Right lobe of liver (tissue), 6 donors: ENCODE data around the gene NHLH1. TPM values are rescaled to one million over a fixed set of nuclear protein-coding genes. Genes with fewer than 3 reads are reported as not detected.
A peak's percentile ranks its signal among the peaks of the same experiment; 100 is the strongest.

ENCODE experiments used
- ATAC-seq, 4 donors: fragments of 200-7000 bp; cut with Tn5 transposase; one replicate each; pipeline ENCODE4 v1.9.1; 2020; ENCODE audit warnings: mild to moderate bottlenecking in 4 of 4, moderate library complexity in 4 of 4
- DNase-seq, 3 donors: peaks; one replicate each; pipeline ENCODE4 v3.0.0-alpha.2; 2020
- H3K27ac ChIP-seq, 3 donors: fragments of 200-600 bp; one replicate each; pipeline ENCODE4 v1.8.0; 2022
- H3K27me3 ChIP-seq, 2 donors: fragments of 200-600 bp; one replicate each; pipeline ENCODE4 v1.8.0; 2022
- H3K36me3 ChIP-seq, 4 donors: fragments of 200-600 bp; sonication (generic) in 1 of 4; one replicate each; pipeline versions ENCODE4 v1.5.1 to v1.8.0; 2017 to 2022; ENCODE audit warnings: control low read depth in 1 of 4
- H3K4me1 ChIP-seq, 4 donors: fragments of 200-600 bp; sonication (generic) in 1 of 4; one replicate each; pipeline versions ENCODE4 v1.5.1 to v1.8.0; 2017 to 2022; ENCODE audit warnings: control low read depth in 1 of 4
- H3K4me3 ChIP-seq, 3 donors: fragments of 200-600 bp; one replicate each; pipeline ENCODE4 v1.8.0; 2022
- H3K9me3 ChIP-seq, 4 donors: fragments of 200-600 bp; sonication (generic) in 1 of 4; one replicate each; pipeline versions ENCODE4 v1.5.1 to v1.8.0; 2017 to 2022; ENCODE audit warnings: control low read depth in 1 of 4
- POLR2A ChIP-seq: fragments of 450-650 bp; IDR thresholded peaks from one replicate; pipeline ENCODE4 v1.6.1; 2017; ENCODE audit warnings: antibody characterized with exemption, mild to moderate bottlenecking
- WGBS: methylation state at CpG from one replicate; pipeline ENCODE4 v1.1.6; 2018; ENCODE audit warnings: low coverage, low lambda C conversion rate; ENCODE audit not compliant: insufficient coverage; ENCODE audit errors: missing lambda C conversion rate; 5-methylcytosine and 5-hydroxymethylcytosine counted together
- intact Hi-C, 2 donors: fragments of 100-400 bp; cut with DNase I; formaldehyde crosslinking; loops; one replicate each; pipeline versions ENCODE4 v1.11.2 to v1.14.1; 2022
- small RNA-seq, 2 experiments: library from RNA; depleted of rRNA; stranded (forward); fragments of <200 nt; gene quantifications; one replicate each; pipeline ENCODE3, GENCODE V24; 2016
- total RNA-seq, 6 experiments: library from RNA; depleted of rRNA in 2 of 6; stranded (reverse); fragments of >200 nt in 2 of 6; fragmentation: NEBNext Ultra II Directional in 3 of 6; extraction: Animal tissue kit (Norgen Biotek cat#: 25700) in 3 of 6; gene quantifications; one replicate each; pipeline versions ENCODE4 v1.1.0 to v1.2.4, GENCODE V29; 2016 to 2023
- TF ChIP-seq, protein P1 (sequence below), 4 donors: fragments of 200-600 bp in 3 of 4; fragments of 450-650 bp in 1 of 4; IDR thresholded peaks; one replicate each; pipeline versions ENCODE4 v1.5.1 to v1.8.0; 2016 to 2022; ENCODE audit warnings: antibody characterized with exemption in 4 of 4, mild to moderate bottlenecking in 2 of 4
- donor health status: DM: no; HTN: yes; CAD: no.
- donor health status: DM: no; HTN: no; CAD: no.
- donor health status: DM: no; HTN: no; CAD: no.
- donor health status: DM: no; HTN: yes; CAD: no.
- donor health status: DM: no; HTN: yes; CAD: no.

The NHLH1 gene
- total RNA-seq, 6 experiments from 2014 or later = 0.07 to 0.12 TPM; not detected in 4

GRCh38 chr1:160419838-160420169, 52.9 kb downstream of the NHLH1 start:
- WGBS = 79% methylated on average over 3 of the region's 4 CpGs
- Histone ChIP-seq H3K4me1 (no peaks in the 10 kb centered on the region), H3K4me3 (no peak overlapping the region), H3K36me3 (no peaks in the 10 kb centered on the region), H3K27ac (no peak overlapping the region), H3K27me3 (no peaks in the 10 kb centered on the region), H3K9me3 (no peaks in the 10 kb centered on the region)
- no peak for TF ChIP-seq POLR2A
- TF ChIP-seq, protein P1, sequence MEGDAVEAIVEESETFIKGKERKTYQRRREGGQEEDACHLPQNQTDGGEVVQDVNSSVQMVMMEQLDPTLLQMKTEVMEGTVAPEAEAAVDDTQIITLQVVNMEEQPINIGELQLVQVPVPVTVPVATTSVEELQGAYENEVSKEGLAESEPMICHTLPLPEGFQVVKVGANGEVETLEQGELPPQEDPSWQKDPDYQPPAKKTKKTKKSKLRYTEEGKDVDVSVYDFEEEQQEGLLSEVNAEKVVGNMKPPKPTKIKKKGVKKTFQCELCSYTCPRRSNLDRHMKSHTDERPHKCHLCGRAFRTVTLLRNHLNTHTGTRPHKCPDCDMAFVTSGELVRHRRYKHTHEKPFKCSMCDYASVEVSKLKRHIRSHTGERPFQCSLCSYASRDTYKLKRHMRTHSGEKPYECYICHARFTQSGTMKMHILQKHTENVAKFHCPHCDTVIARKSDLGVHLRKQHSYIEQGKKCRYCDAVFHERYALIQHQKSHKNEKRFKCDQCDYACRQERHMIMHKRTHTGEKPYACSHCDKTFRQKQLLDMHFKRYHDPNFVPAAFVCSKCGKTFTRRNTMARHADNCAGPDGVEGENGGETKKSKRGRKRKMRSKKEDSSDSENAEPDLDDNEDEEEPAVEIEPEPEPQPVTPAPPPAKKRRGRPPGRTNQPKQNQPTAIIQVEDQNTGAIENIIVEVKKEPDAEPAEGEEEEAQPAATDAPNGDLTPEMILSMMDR (IDR thresholded peaks at IDR 0.05) = no peak
- ATAC-seq (no peak), DNase-seq (no peak)
- intact Hi-C loops = no loop called here

DNA sequence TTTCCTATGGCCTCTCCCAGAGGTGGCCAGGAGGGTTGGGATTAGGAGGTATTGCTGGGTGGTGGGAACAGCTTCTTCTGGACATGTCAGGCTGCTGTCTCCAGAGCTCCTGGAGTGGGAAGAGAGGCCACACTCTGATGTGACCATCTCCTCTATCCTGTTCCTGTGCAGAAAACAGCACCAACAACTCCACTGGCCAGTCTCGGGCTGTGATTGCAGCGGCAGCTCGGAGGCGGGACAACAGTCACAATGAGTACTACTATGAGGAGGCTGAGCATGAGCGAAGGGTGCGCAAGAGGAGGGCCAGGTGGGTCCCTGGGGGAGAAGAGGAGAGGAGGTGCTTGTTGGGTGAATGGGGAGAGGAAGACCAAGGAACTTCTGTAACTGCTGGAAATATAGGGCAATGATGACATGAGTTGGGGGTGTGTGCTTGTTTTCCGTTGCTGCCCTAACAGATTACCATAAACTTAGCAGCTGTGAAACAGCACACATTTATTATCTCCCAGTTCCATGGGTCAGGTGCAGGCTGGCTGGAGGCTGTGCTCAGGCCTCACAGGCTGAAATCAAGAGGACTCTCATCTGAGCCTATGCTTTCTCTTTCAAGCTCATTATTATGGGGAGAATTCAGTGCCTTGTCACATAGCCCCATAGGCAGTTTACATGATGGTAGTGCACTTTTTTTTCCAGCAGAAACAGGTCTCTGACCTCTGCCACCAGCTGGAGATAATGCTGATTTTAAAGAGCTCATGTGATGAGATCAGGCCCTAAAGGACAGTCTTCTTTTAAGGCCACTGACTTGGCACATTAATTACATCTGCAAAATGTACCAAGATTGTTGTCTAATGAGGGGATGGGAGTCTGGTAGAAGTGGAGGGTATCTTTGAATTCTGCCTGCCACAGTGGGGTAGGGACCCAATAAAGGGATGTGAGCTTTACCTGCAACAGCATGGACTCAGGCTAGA, 54.3 kb downstream of the NHLH1 start:
- TF ChIP-seq POLR2A = no peak
- ATAC-seq = no peak
- intact Hi-C loops = no loop called here
- Histone ChIP-seq H3K4me1 (no peaks in the 10 kb centered on the region), H3K4me3 (no peak overlapping the region), H3K27ac (no peak overlapping the region), H3K36me3 (no peaks in the 10 kb centered on the region), H3K27me3 (no peaks in the 10 kb centered on the region), H3K9me3 (no peaks in the 10 kb centered on the region)
- WGBS = 93% methylated on average over 3 of the region's 7 CpGs
- DNase-seq = peak in 1 of 3 donors; percentile 31

GRCh38 chr1:160421881-160422280, 55.0 kb downstream of the NHLH1 start:
- 100% methylated on average over 2 of the region's 5 CpGs for WGBS
- no peaks in the 10 kb centered on the region for H3K4me1 ChIP-seq
- no peaks in the 10 kb centered on the region for H3K9me3 ChIP-seq
- intact Hi-C loops = no loop called here
- peak in 1 of 3 donors; percentile 35 for DNase-seq
- H3K36me3 ChIP-seq = no peaks in the 10 kb centered on the region
- H3K27ac ChIP-seq = no peak overlapping the region
- TF ChIP-seq POLR2A = no peak
- TF ChIP-seq, protein P1 (IDR thresholded peaks at IDR 0.05) = no peak
- no peak for ATAC-seq
- no peaks in the 10 kb centered on the region for H3K27me3 ChIP-seq
- no peak overlapping the region for H3K4me3 ChIP-seq

Small RNAs within 50 kb of the gene (small RNA-seq; reads per million reads assigned to genes)
- gene RF00019 (0 reads per million in 2 experiments), gene RNU4-42P (0 to 0.13 reads per million in 2 experiments)

Other genes with a start within 250 kb of the NHLH1 start
- gene ATP1A4, start 215.5 kb upstream of the NHLH1 start, total RNA-seq = not detected
- gene CASQ1, start 176.5 kb upstream of the NHLH1 start, total RNA-seq = under 1 TPM in 1 of 6 experiments, not detected in 5; 0.25 TPM
- 10 to 100 TPM; 11.5 to 45.7 (median 18.0) TPM for gene PEA15, start 161.7 kb upstream of the NHLH1 start, total RNA-seq
- 100 to 1,000 TPM in 4 of 6 experiments, 10 to 100 TPM in 2; 80.2 to 137 (median 110) TPM for gene DCAF8, start 104.5 kb upstream of the NHLH1 start, total RNA-seq
- gene PEX19, start 81.9 kb upstream of the NHLH1 start, total RNA-seq = 10 to 100 TPM; 55.8 to 96.2 (median 84.1) TPM
- 100 to 1,000 TPM in 4 of 6 experiments, 10 to 100 TPM in 2; 75.5 to 109 (median 103) TPM for gene COPA, start 23.8 kb upstream of the NHLH1 start, total RNA-seq
- 10 to 100 TPM; 31.1 to 45.7 (median 39.0) TPM for gene NCSTN, start 23.7 kb upstream of the NHLH1 start, total RNA-seq
- under 1 TPM; 0.06 to 0.22 (median 0.12) TPM for gene VANGL2, start 33.5 kb downstream of the NHLH1 start, total RNA-seq
- 1 to 10 TPM in 1 of 6 experiments, under 1 TPM in 5; 0.26 to 1.1 (median 0.69) TPM for gene SLAMF6, start 156.2 kb downstream of the NHLH1 start, total RNA-seq
- 10 to 100 TPM in 1 of 6 experiments, 1 to 10 TPM in 5; 2.4 to 11.1 (median 3.4) TPM for gene CD84, start 212.4 kb downstream of the NHLH1 start, total RNA-seq